Measurements from ENCODE around the gene TPX2. TPM values are rescaled to one million over a fixed set of nuclear protein-coding genes. Genes with fewer than 3 reads are reported as not detected.

The TPX2 gene
- total and polyA plus RNA-seq, 2 of the 8 experiments (the other 6 are each of a cell fraction or from before 2014, with no cell fraction given): 43.6 to 125 TPM

GRCh38 chr20:31751126-31751525 lies 12.0 kb downstream of the TPX2 start (continued):
- TF ChIP-seq SRF (IDR thresholded peaks at IDR 0.05; ENCODE audit: low read depth, low read length) (no peak), GTF2F1 (IDR thresholded peaks at IDR 0.05; ENCODE audit: borderline replicate concordance, low read depth, low read length) (no peak), YY1 (IDR thresholded peaks at IDR 0.05; ENCODE audit: low read depth, low read length) (no peak)
